ENCODE results near the gene SECISBP2. TPM values are rescaled to one million over a fixed set of nuclear protein-coding genes. Genes with fewer than 3 reads are reported as not detected.

Gene SECISBP2
- total RNA-seq, 1 experiment from 2014 or later = 51.6 TPM

- no peaks in the 10 kb centered on the region for H3K27me3 ChIP-seq (ENCODE audit: control insufficient read depth, insufficient read depth, low read length)
These were observed 64.9 kb downstream of the SECISBP2 start for GRCh38 chr9:89383030-89383720.

GRCh38 chr9:89383721-89384300 is 65.5 kb downstream of the SECISBP2 start:
- no peak overlapping the region for H3K4me3 ChIP-seq (ENCODE audit: insufficient read depth, low read depth, low read length)
- peak; percentile 52 for DNase-seq
- H3K27me3 ChIP-seq (ENCODE audit: control insufficient read depth, insufficient read depth, low read length) = no peaks in the 10 kb centered on the region
- peaks cover 21% of the 10 kb centered on the region for H3K36me3 ChIP-seq (replicated peaks; ENCODE audit: control insufficient read depth, insufficient read depth, low read length)

More at GRCh38 chr9:89383030-89383720, 64.9 kb downstream of the SECISBP2 start:
- H3K4me3 ChIP-seq (ENCODE audit: insufficient read depth, low read depth, low read length) = no peak overlapping the region
- H3K36me3 ChIP-seq (replicated peaks; ENCODE audit: control insufficient read depth, insufficient read depth, low read length) = peaks cover 21% of the 10 kb centered on the region
- DNase-seq = peak; percentile 61

DNA sequence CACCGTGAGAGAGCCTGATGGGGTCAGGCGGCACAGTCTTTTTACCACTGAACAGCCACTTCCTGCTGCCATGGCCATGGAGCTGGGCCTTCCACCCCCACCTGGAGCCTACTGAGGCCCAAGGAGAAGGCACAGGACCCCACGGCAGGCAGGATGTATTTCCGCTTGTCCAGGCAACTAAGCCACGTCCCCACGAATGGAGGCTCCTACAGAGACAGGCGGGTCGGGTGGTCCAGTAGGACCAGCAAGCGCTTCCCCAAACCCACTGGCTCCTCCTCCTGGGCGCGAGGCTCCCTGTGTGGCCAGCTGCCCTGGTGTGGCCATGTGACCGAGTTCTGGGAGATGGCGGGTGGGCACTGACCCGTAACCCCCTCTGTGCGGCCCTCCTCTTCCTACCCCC is 66.5 kb downstream of the SECISBP2 start:
- Histone ChIP-seq H3K27me3 (ENCODE audit: control insufficient read depth, insufficient read depth, low read length) (no peaks in the 10 kb centered on the region), H3K36me3 (replicated peaks; ENCODE audit: control insufficient read depth, insufficient read depth, low read length) (peaks cover 22% of the 10 kb centered on the region), H3K4me3 (ENCODE audit: insufficient read depth, low read depth, low read length) (no peak overlapping the region)
- peak; percentile 59 for DNase-seq

DNA sequence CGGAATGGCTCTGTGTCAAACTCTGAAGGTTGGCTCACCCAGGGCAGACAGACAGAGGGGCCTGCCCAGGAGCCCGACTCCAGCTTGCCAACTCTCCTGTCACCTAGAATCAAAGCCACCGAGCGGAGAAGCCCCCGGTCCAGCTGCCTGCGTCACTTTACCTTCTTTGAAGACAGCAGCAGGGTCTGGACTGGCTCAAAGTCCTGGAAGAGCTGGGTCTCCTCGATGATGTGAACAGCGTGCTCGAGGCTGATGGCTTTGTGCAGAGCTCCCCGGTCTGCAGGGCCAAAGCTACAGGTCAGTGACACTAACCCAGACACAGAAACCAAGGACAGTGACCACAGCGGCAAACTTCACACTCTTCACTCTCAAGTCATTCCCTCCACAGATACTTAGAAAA is 67.9 kb downstream of the SECISBP2 start:
- H3K27me3 ChIP-seq (ENCODE audit: control insufficient read depth, insufficient read depth, low read length) = no peaks in the 10 kb centered on the region
- no peak for DNase-seq
- peaks cover 33% of the 10 kb centered on the region for H3K36me3 ChIP-seq (replicated peaks; ENCODE audit: control insufficient read depth, insufficient read depth, low read length)
- H3K4me3 ChIP-seq (ENCODE audit: insufficient read depth, low read depth, low read length) = no peak overlapping the region

DNA sequence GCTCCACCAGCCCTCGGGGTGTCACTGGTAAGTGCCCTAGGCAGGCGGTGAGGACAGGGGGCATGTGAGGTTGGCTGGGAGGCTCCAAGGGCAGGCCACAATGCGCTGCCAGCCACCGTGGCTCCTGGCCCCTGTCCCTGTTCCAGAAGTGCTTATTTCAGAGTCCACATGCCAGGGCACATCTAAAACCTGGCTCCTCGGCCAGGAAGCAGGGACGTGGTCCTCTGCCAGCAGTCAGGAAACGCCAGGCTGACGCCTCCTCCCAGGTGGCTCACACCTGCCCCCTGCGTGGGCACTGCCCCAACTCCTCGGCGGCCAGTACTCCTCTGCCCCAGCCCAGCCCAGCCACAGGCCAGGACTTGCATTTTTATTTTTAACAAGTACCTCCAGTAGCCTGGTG is 68.5 kb downstream of the SECISBP2 start:
- Histone ChIP-seq H3K4me3 (ENCODE audit: insufficient read depth, low read depth, low read length) (no peak overlapping the region), H3K27me3 (ENCODE audit: control insufficient read depth, insufficient read depth, low read length) (no peaks in the 10 kb centered on the region), H3K36me3 (replicated peaks; ENCODE audit: control insufficient read depth, insufficient read depth, low read length) (peaks cover 35% of the 10 kb centered on the region)
- DNase-seq = no peak

DNA sequence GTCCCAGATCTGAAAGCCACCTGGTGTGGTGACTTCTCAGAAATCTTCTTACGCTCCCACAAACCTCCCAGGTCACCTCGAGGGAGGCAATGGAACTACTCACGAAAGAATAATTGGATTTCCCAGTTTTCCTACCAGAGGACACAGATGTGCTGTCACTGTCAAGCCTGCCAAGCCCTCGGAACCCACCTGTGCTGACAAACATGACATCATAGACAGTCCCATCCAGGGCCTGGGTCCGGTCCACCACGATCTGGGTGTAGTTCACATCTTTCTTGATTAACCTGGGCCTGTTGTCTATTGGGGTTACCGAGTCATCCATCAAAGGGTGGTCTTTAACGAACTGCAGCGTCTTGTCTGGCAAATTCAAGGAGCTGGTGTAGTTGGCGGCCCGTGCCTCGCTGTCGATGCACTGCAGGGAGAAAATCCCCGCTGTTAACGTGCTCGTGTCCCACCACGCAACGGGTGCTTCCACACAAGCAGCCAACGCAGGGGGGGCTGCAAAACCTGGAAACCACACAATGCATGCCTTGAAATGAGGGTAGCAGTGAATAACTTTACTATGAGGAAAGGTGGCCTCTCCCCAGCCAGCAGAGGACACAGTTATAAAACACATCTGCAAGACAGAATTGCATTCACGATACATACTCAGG is 69.0 kb downstream of the SECISBP2 start:
- no peak for DNase-seq
- H3K36me3 ChIP-seq (replicated peaks; ENCODE audit: control insufficient read depth, insufficient read depth, low read length) = peaks cover 37% of the 10 kb centered on the region
- no peak overlapping the region for H3K4me3 ChIP-seq (ENCODE audit: insufficient read depth, low read depth, low read length)
- no peaks in the 10 kb centered on the region for H3K27me3 ChIP-seq (ENCODE audit: control insufficient read depth, insufficient read depth, low read length)

DNA sequence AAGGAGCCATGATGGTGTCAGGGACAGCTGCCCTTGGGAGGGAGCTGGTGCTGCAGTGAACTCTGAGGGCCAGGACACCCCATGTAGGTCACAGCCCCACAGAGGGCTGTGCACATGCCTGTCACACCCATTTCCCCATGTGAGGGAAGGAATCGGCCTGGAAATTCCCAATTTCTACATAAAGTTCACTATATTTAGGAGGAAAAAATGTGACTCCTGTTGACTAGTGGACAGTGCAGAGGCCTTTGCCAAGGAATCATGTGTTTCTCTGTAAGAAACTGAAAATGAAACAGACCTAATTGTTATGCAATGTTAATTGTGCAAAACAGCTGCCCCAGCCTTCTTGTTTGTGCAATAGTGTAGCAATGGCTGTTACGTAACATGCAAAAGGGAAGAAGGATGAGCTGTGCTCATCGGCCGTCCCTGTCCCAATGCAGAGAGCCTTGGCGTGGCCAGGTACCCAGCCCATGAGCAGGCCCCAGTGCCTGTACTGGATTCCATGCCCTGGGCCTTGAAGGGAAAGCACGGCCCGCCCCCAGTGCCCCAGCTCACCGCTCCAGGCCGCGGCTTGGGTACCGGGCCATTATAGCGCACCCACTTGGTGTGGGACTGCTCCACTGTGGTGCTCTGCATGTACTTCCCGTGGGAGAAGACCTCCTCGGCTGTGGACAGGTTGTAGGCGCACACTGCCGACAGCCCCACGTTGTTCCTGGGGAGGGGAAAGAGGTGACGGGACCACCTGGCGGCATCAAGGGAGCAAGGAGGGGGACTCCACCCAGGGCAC is 70.0 kb downstream of the SECISBP2 start:
- Histone ChIP-seq H3K27me3 (ENCODE audit: control insufficient read depth, insufficient read depth, low read length) (no peaks in the 10 kb centered on the region), H3K4me3 (ENCODE audit: insufficient read depth, low read depth, low read length) (no peak overlapping the region), H3K36me3 (replicated peaks; ENCODE audit: control insufficient read depth, insufficient read depth, low read length) (peaks cover 41% of the 10 kb centered on the region)
- no peak for DNase-seq

- H3K36me3 ChIP-seq (replicated peaks; ENCODE audit: control insufficient read depth, insufficient read depth, low read length) = peaks cover 41% of the 10 kb centered on the region
- no peak overlapping the region for H3K4me3 ChIP-seq (ENCODE audit: insufficient read depth, low read depth, low read length)
- DNase-seq = no peak
- no peaks in the 10 kb centered on the region for H3K27me3 ChIP-seq (ENCODE audit: control insufficient read depth, insufficient read depth, low read length)
These were observed 70.5 kb downstream of the SECISBP2 start for GRCh38 chr9:89388868-89389177.

DNA sequence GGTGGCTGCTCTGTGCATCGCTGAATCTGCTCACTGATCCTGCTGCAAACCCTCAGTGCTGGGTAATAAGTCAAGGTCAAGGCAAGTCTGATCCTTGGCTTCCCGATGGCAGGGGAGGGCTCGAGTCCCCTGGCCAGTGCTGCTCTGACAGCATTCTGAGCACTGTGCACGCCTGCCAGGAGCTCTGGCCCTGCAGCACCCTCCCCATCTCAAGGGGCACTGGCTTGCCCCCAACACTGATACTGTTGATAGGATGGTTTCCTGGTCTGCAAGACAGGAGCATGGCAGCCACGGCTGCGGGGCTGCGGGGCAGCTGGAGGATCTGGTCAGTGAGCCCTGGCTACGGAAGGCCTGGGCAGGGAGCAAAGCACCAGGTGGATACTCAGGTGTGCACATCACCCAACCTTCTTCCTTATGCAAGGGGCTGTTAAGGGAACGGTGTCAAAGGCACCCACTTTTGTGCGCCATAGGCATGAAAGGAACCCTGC is 71.8 kb downstream of the SECISBP2 start:
- H3K4me3 ChIP-seq (ENCODE audit: insufficient read depth, low read depth, low read length) = no peak overlapping the region
- no peaks in the 10 kb centered on the region for H3K27me3 ChIP-seq (ENCODE audit: control insufficient read depth, insufficient read depth, low read length)
- peaks cover 41% of the 10 kb centered on the region for H3K36me3 ChIP-seq (replicated peaks; ENCODE audit: control insufficient read depth, insufficient read depth, low read length)
- DNase-seq = no peak

- Histone ChIP-seq H3K27me3 (ENCODE audit: control insufficient read depth, insufficient read depth, low read length) (no peaks in the 10 kb centered on the region), H3K36me3 (replicated peaks; ENCODE audit: control insufficient read depth, insufficient read depth, low read length) (peaks cover 40% of the 10 kb centered on the region), H3K4me3 (ENCODE audit: insufficient read depth, low read depth, low read length) (no peak overlapping the region)
- no peak for DNase-seq
These were observed 72.3 kb downstream of the SECISBP2 start for GRCh38 chr9:89390578-89391116.

DNA sequence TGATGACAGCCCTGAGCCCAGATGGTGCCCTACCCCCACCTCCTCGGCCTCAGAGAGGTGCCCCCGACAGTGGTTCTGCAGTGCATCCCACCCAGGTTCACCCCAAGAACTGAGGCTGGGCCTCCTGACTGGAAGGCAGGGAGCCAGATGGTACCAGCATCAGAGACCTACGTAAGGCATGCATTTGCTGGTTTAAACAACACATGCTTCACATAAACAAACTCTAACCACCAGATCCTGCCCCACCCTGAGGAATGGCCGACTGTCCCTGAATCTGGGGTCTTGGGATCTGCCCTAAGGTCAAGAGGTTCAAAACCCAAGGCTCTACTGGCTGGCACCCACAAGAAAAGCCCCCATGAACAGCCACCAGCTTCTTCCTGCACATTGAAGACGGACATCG is 73.3 kb downstream of the SECISBP2 start:
- Histone ChIP-seq H3K4me3 (ENCODE audit: insufficient read depth, low read depth, low read length) (no peak overlapping the region), H3K36me3 (replicated peaks; ENCODE audit: control insufficient read depth, insufficient read depth, low read length) (peaks cover 41% of the 10 kb centered on the region), H3K27me3 (ENCODE audit: control insufficient read depth, insufficient read depth, low read length) (no peaks in the 10 kb centered on the region)
- DNase-seq = no peak

- no peak for DNase-seq
- H3K4me3 ChIP-seq (ENCODE audit: insufficient read depth, low read depth, low read length) = no peak overlapping the region
- H3K36me3 ChIP-seq (replicated peaks; ENCODE audit: control insufficient read depth, insufficient read depth, low read length) = peaks cover 33% of the 10 kb centered on the region
- no peaks in the 10 kb centered on the region for H3K27me3 ChIP-seq (ENCODE audit: control insufficient read depth, insufficient read depth, low read length)
These were observed 76.1 kb downstream of the SECISBP2 start for GRCh38 chr9:89394412-89394811.

DNA sequence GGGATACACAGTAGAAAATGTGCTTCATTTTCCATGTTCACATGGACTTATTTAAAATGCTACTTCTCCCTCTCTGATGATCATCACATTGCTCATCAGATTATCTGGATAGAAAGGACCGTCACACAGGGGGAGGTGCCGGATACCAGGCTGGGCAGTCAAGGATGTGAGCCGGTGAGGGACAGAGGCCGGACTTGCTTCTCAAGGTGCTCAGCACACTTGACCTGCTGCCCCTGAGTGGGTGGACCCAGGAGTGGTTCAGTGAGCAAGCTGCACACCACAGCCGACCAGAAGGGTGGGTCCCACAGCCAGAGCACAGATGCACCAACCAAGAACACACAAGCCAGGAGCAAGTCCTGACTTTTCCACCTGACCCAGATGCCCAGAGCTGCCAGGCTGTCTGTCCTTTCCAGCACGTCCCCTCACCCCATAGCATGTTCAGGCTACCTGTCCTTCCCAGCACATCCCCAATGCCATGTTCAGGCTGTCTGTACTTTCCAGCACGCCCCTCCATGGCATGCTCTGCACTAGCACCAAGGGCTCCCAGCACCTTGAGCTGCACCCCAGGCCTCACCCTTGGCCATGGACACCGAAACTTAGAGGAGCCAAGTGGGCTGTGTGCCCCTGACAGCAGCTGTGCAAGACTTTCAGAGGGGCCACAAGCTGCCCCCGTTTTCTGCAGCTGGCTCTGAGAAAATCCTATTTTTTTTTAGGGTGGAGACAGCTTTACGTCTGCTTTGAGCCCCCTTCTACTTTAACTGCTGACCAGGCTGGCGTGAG is 77.8 kb downstream of the SECISBP2 start:
- H3K27me3 ChIP-seq (ENCODE audit: control insufficient read depth, insufficient read depth, low read length) = no peaks in the 10 kb centered on the region
- no peak overlapping the region for H3K4me3 ChIP-seq (ENCODE audit: insufficient read depth, low read depth, low read length)
- no peak for DNase-seq
- H3K36me3 ChIP-seq (replicated peaks; ENCODE audit: control insufficient read depth, insufficient read depth, low read length) = peaks cover 22% of the 10 kb centered on the region

- no peak overlapping the region for H3K4me3 ChIP-seq (ENCODE audit: insufficient read depth, low read depth, low read length)
These were observed 79.2 kb downstream of the SECISBP2 start for GRCh38 chr9:89397471-89397870.

More at GRCh38 chr9:89397471-89397870, 79.2 kb downstream of the SECISBP2 start:
- Histone ChIP-seq H3K36me3 (replicated peaks; ENCODE audit: control insufficient read depth, insufficient read depth, low read length) (peaks cover 17% of the 10 kb centered on the region), H3K27me3 (ENCODE audit: control insufficient read depth, insufficient read depth, low read length) (no peaks in the 10 kb centered on the region)
- DNase-seq = no peak

Data from H7 (cell line).